DMS153 treated with DMSO at 0.1 percent for 48 hours (cell line): ENCODE data around the gene RTEL1.
"Not testable (repeated sequence)": the region's sequence is repeated elsewhere in the genome, so short reads cannot be mapped to it uniquely, and the experiment has no call there.

Experiments used
- DNase-seq: peaks from one replicate; lab custom pipeline; 2025; ENCODE audit not compliant: unreplicated experiment; lab: John Stamatoyannopoulos, UW

The RTEL1 gene

GRCh38 chr20:63652192-63652980 lies 5.7 kb upstream of the RTEL1 start:
- no peak for DNase-seq

DNA sequence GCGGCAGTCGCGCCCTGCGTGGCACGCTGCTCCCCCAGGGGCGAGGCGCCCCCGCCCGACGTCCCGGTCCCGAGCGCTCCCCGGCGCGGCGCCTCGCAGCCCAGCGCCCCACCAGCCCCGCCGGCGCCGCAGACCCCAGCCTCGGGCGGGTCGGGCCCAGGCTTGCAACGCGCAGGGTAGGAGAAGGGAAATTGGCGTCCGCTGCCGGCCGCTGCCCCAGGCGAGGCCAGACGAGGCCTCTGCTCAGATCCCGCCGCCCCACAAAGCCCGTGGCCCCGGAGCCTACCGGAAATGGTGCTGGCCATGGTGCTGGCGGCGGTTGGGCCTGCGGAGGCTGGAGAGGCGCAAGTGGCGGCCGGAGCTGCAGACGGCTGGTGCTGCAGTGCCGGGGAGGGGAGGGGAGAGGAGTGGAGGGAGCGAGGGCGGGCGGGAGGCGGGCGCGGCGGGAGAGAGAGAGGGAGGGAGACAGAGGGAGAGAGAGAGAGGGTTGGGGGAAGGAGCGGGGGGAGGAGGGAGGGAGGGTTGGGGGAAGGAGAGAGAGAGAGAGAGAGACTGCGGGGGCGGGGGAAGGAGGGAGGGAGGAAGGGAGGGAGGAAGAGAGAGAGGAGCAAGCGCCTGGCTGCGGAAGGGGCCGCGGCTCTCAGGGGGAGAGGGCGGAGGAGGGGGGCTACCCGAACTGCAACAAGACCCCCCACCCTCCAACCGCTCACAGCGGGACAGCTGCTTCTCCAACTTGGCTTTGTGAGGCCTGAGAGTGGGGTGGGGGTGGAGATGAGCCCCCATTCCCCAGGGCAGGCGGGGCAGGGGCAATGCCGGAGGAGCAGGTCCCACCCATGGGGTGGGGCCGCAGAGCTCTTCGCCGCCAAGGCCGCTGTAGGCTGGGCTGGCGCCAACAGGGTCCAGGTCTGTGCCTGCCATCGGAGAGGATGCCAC lies 4.8 kb upstream of the RTEL1 start, which contains the start of gene STMN3:
TSS of gene STMN3 (minus strand) at position 384 of the 933 bp plus-strand sequence. CDS start at position 305, 79 bp downstream.
- peak; percentile 70 for DNase-seq

GRCh38 chr20:63653974-63654668 lies 4.0 kb upstream of the RTEL1 start:
- DNase-seq, result no peak

- DNase-seq, result no peak
Measured at GRCh38 chr20:63655249-63655648, 2.9 kb upstream of the RTEL1 start.

DNA sequence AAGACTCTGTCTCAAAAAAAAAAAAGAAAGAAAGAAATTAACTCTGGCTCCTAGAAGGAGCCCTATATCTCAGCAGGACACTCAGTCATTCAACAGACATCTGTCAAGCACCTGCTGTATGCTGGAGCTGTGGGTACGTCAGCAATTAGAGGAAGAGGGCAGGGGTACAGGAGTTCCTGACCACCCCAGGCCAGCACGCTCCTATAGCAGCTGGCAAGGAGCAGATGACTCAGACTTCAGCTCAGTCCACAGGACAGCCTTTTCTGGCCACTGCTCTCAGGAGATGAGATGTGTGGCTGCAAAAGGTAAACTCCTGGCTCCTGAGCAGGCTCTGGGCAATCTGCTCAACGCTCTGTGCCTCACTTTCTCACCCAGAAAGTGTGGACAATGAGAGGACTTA lies 1.7 kb upstream of the RTEL1 start:
- DNase-seq, result no peak

DNA sequence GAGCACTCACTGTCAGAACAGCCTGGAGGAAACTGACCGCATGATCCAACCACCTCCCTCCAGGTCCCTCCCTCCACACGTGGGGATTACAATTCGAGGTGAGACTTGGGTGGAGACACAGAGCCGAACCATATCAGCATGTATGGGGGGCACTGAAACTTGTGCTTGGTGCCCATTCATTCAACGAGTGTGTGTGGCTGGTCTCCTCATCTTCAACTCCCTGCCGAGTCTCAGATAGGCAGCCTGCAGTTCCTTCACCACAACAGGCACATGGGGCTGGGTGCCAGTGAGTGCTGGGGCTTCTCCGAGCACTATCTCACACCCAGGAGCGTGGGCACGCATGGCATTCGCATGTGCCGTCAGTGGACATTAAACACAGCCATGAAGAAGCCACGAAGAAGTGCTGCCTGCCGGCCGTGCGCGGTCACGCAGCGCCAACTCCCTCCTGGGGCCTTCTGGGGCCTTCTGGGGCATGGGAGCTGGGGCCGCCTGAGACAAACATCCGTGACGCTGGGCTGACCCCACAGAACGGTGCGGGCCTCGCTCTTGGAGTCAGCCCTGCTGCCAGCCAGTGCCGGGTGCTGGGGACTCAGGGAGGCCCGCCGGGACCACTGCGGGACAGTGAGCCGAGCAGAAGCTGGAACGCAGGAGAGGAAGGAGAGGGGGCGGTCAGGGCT lies 714 bp upstream of the RTEL1 start:
- no peak for DNase-seq

GRCh38 chr20:63658749-63659187 lies 656 bp downstream of the RTEL1 start:
- DNase-seq, result no peak

DNA sequence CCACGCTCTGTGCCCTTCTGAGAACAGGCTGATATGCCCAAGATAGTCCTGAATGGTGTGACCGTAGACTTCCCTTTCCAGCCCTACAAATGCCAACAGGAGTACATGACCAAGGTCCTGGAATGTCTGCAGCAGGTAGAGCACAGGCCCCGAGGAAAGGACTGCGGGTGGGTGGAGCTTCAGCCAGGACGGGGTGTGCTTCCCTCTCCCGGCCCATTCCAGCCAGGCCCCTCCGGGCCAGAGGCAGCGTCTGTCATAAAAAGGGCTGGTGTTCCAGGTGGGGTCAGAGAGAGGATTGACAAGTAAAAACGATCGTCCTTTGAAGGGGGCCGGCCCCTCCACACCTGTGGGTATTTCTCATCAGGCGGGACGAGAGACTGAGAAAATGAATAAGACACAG lies 1.3 kb downstream of the RTEL1 start:
- DNase-seq, result no peak

GRCh38 chr20:63660174-63660573 lies 2.1 kb downstream of the RTEL1 start:
- DNase-seq, result not testable (repeated sequence)

GRCh38 chr20:63660622-63661021 lies 2.5 kb downstream of the RTEL1 start:
- DNase-seq, result no peak

GRCh38 chr20:63661108-63661507 lies 3.0 kb downstream of the RTEL1 start:
- DNase-seq, result no peak

GRCh38 chr20:63661959-63662812 lies 4.1 kb downstream of the RTEL1 start:
- DNase-seq, result no peak

- no peak for DNase-seq
Measured at GRCh38 chr20:63662813-63663189, 4.7 kb downstream of the RTEL1 start.

GRCh38 chr20:63663332-63664066 lies 5.4 kb downstream of the RTEL1 start:
- DNase-seq, result no peak

DNA sequence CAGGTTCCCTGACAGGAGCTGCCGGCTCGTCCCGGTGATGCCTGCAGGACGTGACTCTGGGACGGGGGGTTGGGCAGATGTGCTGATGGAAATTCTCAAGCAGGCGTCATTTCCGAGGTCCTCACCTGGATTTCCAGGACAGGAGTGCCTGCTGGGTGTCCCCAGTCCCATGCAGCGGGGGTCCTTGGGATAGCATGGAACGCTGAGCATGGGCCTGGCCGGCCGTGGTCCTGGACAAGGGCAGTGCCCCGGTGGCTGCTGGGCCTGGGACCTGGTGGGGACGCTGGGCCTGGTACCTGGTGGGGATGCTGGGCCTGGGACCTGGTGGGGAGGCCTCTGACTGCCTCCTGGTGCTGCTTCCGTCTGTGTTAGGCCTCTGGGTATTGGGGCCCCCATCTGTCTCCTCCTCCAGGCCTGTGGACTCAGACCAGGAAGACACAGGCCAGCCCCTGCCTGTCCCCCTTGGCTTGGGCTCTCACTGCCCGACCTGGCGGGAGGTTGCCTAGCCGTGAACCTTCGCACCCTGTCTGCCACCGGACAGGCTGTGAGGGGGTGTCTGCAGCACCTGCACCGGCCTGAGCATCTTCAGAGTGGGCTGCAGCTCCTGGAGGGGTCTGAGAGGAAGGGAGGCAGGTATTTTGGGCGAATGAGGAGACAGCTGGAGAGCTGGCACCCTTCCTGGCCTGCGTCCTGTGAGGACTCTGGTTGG lies 6.2 kb downstream of the RTEL1 start:
- DNase-seq, result no peak

DNA sequence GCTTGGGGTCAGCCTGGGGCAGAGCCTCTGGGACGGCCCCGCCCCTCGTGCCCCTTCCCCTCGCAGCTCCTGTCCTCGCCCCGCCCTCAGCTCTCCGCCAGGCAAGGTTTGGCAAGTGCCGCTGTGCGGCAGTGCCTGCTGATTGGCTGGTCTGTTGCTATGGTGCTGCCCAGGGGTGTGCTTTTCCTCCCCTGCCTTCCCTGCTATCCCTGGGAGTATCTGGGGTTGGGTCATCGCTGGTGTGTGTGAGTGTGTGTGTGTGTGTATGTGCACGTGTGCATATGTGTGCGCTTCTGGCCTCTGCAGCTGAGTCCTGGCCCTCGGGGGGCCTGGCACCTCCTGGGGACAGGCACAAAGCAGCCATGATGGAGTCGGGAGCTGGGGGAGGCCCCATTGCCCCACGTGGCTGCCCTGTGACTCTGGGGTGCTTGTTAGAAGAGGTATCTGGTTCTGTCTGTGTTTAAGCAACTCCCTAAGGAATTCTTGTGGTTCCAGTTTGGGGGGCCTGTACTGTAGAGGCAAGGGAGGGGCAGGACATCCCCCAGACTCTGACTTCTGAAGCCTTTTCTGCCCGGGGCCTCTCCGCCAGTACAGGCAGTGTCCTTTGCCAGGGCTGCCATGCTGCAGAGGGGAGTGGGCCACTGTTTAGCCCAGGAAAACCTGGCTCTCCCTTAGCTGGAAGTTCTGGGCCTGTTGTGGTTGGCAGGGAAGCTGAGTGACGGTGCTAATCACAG lies 6.9 kb downstream of the RTEL1 start:
- DNase-seq, result no peak

DNA sequence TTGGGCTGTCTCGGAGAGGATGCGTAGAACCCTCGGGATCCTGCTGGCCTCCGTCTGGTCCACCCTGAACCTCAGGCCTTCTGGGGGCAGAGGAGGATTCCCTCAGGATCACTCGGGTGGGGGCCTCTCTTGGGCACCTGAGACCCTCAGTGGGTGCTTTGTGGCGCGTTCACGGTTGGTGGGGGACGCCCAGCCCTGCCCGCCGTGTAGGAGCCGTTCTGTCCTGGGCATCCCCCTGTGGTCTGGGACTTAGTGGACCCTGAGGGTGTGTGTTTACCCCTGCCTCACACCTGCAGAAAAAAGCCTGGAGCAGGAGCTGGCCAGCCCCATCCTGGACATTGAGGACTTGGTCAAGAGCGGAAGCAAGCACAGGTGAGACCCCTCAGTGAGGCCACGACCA lies 7.6 kb downstream of the RTEL1 start:
- DNase-seq, result no peak

GRCh38 chr20:63667858-63668257 lies 9.7 kb downstream of the RTEL1 start:
- no peak for DNase-seq
